HepG2 (cell line): ENCODE measurements around the gene ADSS1. TPM values are rescaled to one million over a fixed set of nuclear protein-coding genes. Genes with fewer than 3 reads are reported as not detected.

Experiments used
- ATRX ChIP-seq: sonication (generic); formaldehyde crosslinking; IDR thresholded peaks from 2 replicates; pipeline ENCODE4 v1.4.0; 2020; ENCODE audit warnings: missing genetic modification reagents, borderline replicate concordance
- CEBPB ChIP-seq: IDR thresholded peaks from 2 replicates; pipeline ENCODE4 v1.6.1; 2011; ENCODE audit warnings: low read depth, low read length, improper control_type of control experiment, borderline replicate concordance
- DMAP1 ChIP-seq: IDR thresholded peaks from 2 replicates; pipeline ENCODE4 v1.6.1; 2016
- GABPA ChIP-seq, 2 experiments: IDR thresholded peaks; 2 replicates each; pipeline ENCODE4 v1.6.1; 2011 to 2016; ENCODE audit warnings: low read depth in 2 of 2, low read length in 1 of 2, missing biosample characterization in 1 of 2, missing genetic modification characterization in 1 of 2
- GATA4 ChIP-seq: sonication (generic); IDR thresholded peaks from 2 replicates; pipeline ENCODE4 v1.6.1; 2016; ENCODE audit warnings: antibody characterized with exemption, low read depth, borderline replicate concordance
- IKZF4 ChIP-seq: sonication (generic); formaldehyde crosslinking; IDR thresholded peaks from 2 replicates; pipeline ENCODE4 v1.5.1; 2020; ENCODE audit warnings: borderline replicate concordance, mild to moderate bottlenecking, low read depth, missing genetic modification reagents; ENCODE audit errors: not compliant biosample characterization
- KDM2A ChIP-seq: sonication (generic); formaldehyde crosslinking; IDR thresholded peaks from 2 replicates; pipeline ENCODE4 v1.4.0; 2020; ENCODE audit warnings: low read depth, missing genetic modification reagents, borderline replicate concordance
- KLF15 ChIP-seq: sonication (generic); formaldehyde crosslinking; IDR thresholded peaks from 2 replicates; pipeline ENCODE4 v1.8.1; 2023; ENCODE audit warnings: borderline replicate concordance, mild to moderate bottlenecking, inconsistent platforms, missing genetic modification reagents, mixed read lengths
- NFE2L1 ChIP-seq: sonication (generic); formaldehyde crosslinking; IDR thresholded peaks from 2 replicates; pipeline ENCODE4 v1.4.0; 2020; ENCODE audit warnings: missing genetic modification reagents, mild to moderate bottlenecking, borderline replicate concordance
- POLR2AphosphoS2 ChIP-seq: IDR thresholded peaks from 2 replicates; pipeline ENCODE4 v1.6.1; 2011; ENCODE audit warnings: low read depth, low read length, improper control_type of control experiment
- RBFOX2 ChIP-seq: fragments of 200-400 bp; formaldehyde crosslinking; IDR thresholded peaks from 2 replicates; pipeline ENCODE4 v1.6.1; 2017; ENCODE audit warnings: low read depth, mild to moderate bottlenecking, low read length
- RCOR2 ChIP-seq: IDR thresholded peaks from 2 replicates; pipeline ENCODE4 v1.6.1; 2016; ENCODE audit warnings: missing biosample characterization, missing genetic modification reagents
- TARDBP ChIP-seq: sonication (generic); formaldehyde crosslinking; IDR thresholded peaks from 2 replicates; pipeline ENCODE4 v1.8.0; 2022; ENCODE audit warnings: mild to moderate bottlenecking, missing genetic modification reagents
- ZKSCAN8 ChIP-seq: IDR thresholded peaks from 2 replicates; pipeline ENCODE4 v1.6.1; 2016; ENCODE audit warnings: borderline replicate concordance, missing genetic modification reagents, missing compliant biosample characterization
- ZMAT3 ChIP-seq: sonication (generic); formaldehyde crosslinking; conservative IDR thresholded peaks from 2 replicates; pipeline ENCODE4 v1.7.0; 2021; ENCODE audit warnings: missing genetic modification reagents
- ZNF354B ChIP-seq: sonication (generic); formaldehyde crosslinking; IDR thresholded peaks from 2 replicates; pipeline ENCODE4 v1.8.0; 2022; ENCODE audit warnings: mild to moderate bottlenecking, missing genetic modification reagents
- ZNF430 ChIP-seq: sonication (generic); formaldehyde crosslinking; IDR thresholded peaks from 2 replicates; pipeline ENCODE4 v1.9.0; 2021; ENCODE audit warnings: mild to moderate bottlenecking, missing genetic modification reagents
- ZNF569 ChIP-seq: sonication (generic); formaldehyde crosslinking; IDR thresholded peaks from 2 replicates; pipeline ENCODE4 v1.5.0; 2020; ENCODE audit warnings: mild to moderate bottlenecking, missing genetic modification reagents, moderate library complexity, borderline replicate concordance
- ZNF776 ChIP-seq: sonication (generic); formaldehyde crosslinking; IDR thresholded peaks from 2 replicates; pipeline ENCODE4 v1.4.0; 2020; ENCODE audit warnings: mild to moderate bottlenecking, missing genetic modification reagents
- polyA plus RNA-seq, 8 experiments: library from polyadenylated mRNA; depleted of rRNA in 3 of 8; stranded (reverse) in 7 of 8; unstranded in 1 of 8; fragments of >200 nt; fragmentation: Illumina TruSeq in 4 of 8; extraction: Trizol in 4 of 8; gene quantifications; 2 replicates each; pipeline versions ENCODE4 v1.2.1 to v1.2.3, GENCODE V29; 2011 to 2016; ENCODE audit warnings: low read depth in 4 of 8, missing spikeins in 1 of 8, mixed read lengths in 1 of 8; ENCODE audit not compliant: insufficient read depth in 1 of 8
- total RNA-seq, 5 experiments: library from RNA; depleted of rRNA; stranded (reverse); fragments of >200 nt; fragmentation: Illumina TruSeq; extraction: Trizol; gene quantifications; 2 replicates each; pipeline ENCODE4 v1.2.3, GENCODE V29; 2016; ENCODE audit warnings: low read depth in 1 of 5
- TF ChIP-seq, protein P1 (sequence below): sonication (generic); formaldehyde crosslinking; IDR thresholded peaks from 2 replicates; pipeline ENCODE4 v1.5.0; 2020; ENCODE audit warnings: mild to moderate bottlenecking, missing genetic modification reagents
- TF ChIP-seq, protein P2 (sequence below): sonication (generic); formaldehyde crosslinking; IDR thresholded peaks from 2 replicates; pipeline ENCODE4 v1.4.0; 2020; ENCODE audit warnings: low read depth, mild to moderate bottlenecking, missing genetic modification reagents
- TF ChIP-seq, protein P3 (sequence below): IDR thresholded peaks from 2 replicates; pipeline ENCODE4 v1.6.1; 2018; ENCODE audit warnings: missing genetic modification reagents

ADSS1 gene
- total and polyA plus RNA-seq, 2 of the 13 experiments (the other 11 are each of a cell fraction or from before 2014, with no cell fraction given) = 1.0 to 36.7 TPM

GRCh38 chr14:104735830-104736642, 12.0 kb downstream of the ADSS1 start (continued):
- TF ChIP-seq NFE2L1 (CRISPR knock-in tag) = peak; percentile 72; the same call in 1 of the 2 replicates
- no peak for TF ChIP-seq ATRX (CRISPR knock-in tag)
- peak; percentile 66 for TF ChIP-seq KDM2A (CRISPR knock-in tag)
- TF ChIP-seq, protein P1, sequence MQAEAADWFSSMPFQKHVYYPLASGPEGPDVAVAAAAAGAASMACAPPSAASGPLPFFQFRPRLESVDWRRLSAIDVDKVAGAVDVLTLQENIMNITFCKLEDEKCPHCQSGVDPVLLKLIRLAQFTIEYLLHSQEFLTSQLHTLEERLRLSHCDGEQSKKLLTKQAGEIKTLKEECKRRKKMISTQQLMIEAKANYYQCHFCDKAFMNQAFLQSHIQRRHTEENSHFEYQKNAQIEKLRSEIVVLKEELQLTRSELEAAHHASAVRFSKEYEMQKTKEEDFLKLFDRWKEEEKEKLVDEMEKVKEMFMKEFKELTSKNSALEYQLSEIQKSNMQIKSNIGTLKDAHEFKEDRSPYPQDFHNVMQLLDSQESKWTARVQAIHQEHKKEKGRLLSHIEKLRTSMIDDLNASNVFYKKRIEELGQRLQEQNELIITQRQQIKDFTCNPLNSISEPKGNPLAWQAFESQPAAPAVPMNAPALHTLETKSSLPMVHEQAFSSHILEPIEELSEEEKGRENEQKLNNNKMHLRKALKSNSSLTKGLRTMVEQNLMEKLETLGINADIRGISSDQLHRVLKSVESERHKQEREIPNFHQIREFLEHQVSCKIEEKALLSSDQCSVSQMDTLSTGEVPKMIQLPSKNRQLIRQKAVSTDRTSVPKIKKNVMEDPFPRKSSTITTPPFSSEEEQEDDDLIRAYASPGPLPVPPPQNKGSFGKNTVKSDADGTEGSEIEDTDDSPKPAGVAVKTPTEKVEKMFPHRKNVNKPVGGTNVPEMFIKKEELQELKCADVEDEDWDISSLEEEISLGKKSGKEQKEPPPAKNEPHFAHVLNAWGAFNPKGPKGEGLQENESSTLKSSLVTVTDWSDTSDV (CRISPR knock-in tag) = peak; percentile 79
- no peak for TF ChIP-seq POLR2AphosphoS2
- TF ChIP-seq GABPA (IDR thresholded peaks at IDR 0.05; ENCODE audit: low read depth, low read length) = no peak
- peak; percentile 70 for TF ChIP-seq GABPA (CRISPR knock-in tag; IDR thresholded peaks at IDR 0.05; ENCODE audit: low read depth)
- peak; percentile 85 for TF ChIP-seq RCOR2 (CRISPR knock-in tag)
- peak; percentile 77 for TF ChIP-seq RBFOX2
- peak; percentile 94; the same call in 1 of the 2 replicates for TF ChIP-seq TARDBP (CRISPR knock-in tag)
- no peak for TF ChIP-seq KLF15
- TF ChIP-seq ZNF430 (CRISPR knock-in tag) = peak; percentile 93
- TF ChIP-seq CEBPB = peak; percentile 91; the same call in 1 of the 2 replicates
- no peak for TF ChIP-seq GATA4
- TF ChIP-seq ZKSCAN8 (CRISPR knock-in tag) = 0 out of 2 replicates have a peak, but pooled peaks have one; percentile 50
- TF ChIP-seq, protein P2, sequence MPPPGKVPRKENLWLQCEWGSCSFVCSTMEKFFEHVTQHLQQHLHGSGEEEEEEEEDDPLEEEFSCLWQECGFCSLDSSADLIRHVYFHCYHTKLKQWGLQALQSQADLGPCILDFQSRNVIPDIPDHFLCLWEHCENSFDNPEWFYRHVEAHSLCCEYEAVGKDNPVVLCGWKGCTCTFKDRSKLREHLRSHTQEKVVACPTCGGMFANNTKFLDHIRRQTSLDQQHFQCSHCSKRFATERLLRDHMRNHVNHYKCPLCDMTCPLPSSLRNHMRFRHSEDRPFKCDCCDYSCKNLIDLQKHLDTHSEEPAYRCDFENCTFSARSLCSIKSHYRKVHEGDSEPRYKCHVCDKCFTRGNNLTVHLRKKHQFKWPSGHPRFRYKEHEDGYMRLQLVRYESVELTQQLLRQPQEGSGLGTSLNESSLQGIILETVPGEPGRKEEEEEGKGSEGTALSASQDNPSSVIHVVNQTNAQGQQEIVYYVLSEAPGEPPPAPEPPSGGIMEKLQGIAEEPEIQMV = peak; percentile 65; the same call in 1 of the 2 replicates
- peak; percentile 80 for TF ChIP-seq IKZF4 (CRISPR knock-in tag)
- peak; percentile 56; the same call in 1 of the 2 replicates for TF ChIP-seq ZNF354B
- TF ChIP-seq ZMAT3 (CRISPR knock-in tag) = peak; percentile 90; the same call in 1 of the 2 replicates
- TF ChIP-seq, protein P3, sequence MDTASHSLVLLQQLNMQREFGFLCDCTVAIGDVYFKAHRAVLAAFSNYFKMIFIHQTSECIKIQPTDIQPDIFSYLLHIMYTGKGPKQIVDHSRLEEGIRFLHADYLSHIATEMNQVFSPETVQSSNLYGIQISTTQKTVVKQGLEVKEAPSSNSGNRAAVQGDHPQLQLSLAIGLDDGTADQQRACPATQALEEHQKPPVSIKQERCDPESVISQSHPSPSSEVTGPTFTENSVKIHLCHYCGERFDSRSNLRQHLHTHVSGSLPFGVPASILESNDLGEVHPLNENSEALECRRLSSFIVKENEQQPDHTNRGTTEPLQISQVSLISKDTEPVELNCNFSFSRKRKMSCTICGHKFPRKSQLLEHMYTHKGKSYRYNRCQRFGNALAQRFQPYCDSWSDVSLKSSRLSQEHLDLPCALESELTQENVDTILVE (CRISPR knock-in tag) = peak; percentile 59; the same call in 1 of the 2 replicates
- peak; percentile 79 for TF ChIP-seq DMAP1
- peak; percentile 41; the same call in 1 of the 2 replicates for TF ChIP-seq ZNF776 (CRISPR knock-in tag)
- TF ChIP-seq ZNF569 (CRISPR knock-in tag) = peak; percentile 50; the same call in 1 of the 2 replicates
